GM13976 (cell line): ENCODE results near the gene STING1.
A peak's percentile ranks its signal among the peaks of the same experiment; 100 is the strongest.

Experiments used
- DNase-seq: peaks from one replicate; pipeline ENCODE4 v3.0.0; 2012; ENCODE audit warnings: low spot score
- CTCF ChIP-seq: IDR thresholded peaks from 2 replicates; pipeline ENCODE4 v1.5.1; 2012; ENCODE audit warnings: borderline replicate concordance, mild to moderate bottlenecking; ENCODE audit not compliant: insufficient read depth; ENCODE audit errors: extremely low read depth, missing control alignments, control extremely low read depth
- in situ Hi-C: fragments of 300-500 bp; cut with MboI; formaldehyde crosslinking; loops from one replicate; pipeline ENCODE4 v1.12.0; 2022; ENCODE audit warnings: low sequenced_read_pairs, mixed read lengths, inconsistent platforms; ENCODE audit not compliant: unreplicated experiment

Gene STING1

GRCh38 chr5:139458580-139459407 is 23.8 kb downstream of the STING1 start:
- no peak for TF ChIP-seq CTCF
- peak; percentile 77 for DNase-seq
- in situ Hi-C loops = no loop called here

- DNase-seq = peak; percentile 69
- in situ Hi-C loops = no loop called here
- TF ChIP-seq CTCF = no peak
Observed at GRCh38 chr5:139457653-139458306, 24.8 kb downstream of the STING1 start.

GRCh38 chr5:139457241-139457640 is 25.3 kb downstream of the STING1 start:
- DNase-seq = no peak
- no peak for TF ChIP-seq CTCF
- in situ Hi-C loops = no loop called here

- in situ Hi-C loops = no loop called here
- no peak for DNase-seq
- TF ChIP-seq CTCF = no peak
Observed at GRCh38 chr5:139456776-139457175, 25.8 kb downstream of the STING1 start.

- no peak for TF ChIP-seq CTCF
- DNase-seq = no peak
- in situ Hi-C loops = no loop called here
Observed at GRCh38 chr5:139454568-139455290, 27.8 kb downstream of the STING1 start.

GRCh38 chr5:139453683-139454567 is 28.6 kb downstream of the STING1 start:
- no peak for TF ChIP-seq CTCF
- in situ Hi-C loops = no loop called here
- DNase-seq = no peak
